Measurements from ENCODE around the gene ATAD3C.

DNA sequence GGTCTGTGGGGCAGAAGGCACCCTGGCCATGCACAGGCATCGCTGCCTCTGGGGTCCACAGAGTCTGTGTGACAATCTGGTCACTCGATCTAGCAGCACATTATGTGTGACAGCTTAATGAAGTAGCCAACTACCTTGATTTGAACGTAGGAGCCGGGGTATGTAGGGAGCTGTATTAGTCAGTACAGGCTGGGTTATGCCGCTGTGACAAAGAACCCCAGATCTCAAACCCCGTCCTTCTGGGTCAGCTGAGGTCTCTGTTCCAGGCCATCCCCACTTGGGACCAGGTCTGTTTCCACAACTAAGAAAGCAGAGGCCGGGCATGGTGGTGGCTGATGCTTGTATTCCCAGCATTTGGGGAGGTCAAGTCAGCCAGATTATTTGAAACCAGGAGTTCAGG, 13.8 kb downstream of the ATAD3C start:
- TF ChIP-seq, protein P1, sequence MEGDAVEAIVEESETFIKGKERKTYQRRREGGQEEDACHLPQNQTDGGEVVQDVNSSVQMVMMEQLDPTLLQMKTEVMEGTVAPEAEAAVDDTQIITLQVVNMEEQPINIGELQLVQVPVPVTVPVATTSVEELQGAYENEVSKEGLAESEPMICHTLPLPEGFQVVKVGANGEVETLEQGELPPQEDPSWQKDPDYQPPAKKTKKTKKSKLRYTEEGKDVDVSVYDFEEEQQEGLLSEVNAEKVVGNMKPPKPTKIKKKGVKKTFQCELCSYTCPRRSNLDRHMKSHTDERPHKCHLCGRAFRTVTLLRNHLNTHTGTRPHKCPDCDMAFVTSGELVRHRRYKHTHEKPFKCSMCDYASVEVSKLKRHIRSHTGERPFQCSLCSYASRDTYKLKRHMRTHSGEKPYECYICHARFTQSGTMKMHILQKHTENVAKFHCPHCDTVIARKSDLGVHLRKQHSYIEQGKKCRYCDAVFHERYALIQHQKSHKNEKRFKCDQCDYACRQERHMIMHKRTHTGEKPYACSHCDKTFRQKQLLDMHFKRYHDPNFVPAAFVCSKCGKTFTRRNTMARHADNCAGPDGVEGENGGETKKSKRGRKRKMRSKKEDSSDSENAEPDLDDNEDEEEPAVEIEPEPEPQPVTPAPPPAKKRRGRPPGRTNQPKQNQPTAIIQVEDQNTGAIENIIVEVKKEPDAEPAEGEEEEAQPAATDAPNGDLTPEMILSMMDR (IDR thresholded peaks at IDR 0.05): no peak
- TF ChIP-seq POLR2A (IDR thresholded peaks at IDR 0.05) (no peak), EP300 (IDR thresholded peaks at IDR 0.05) (no peak)
